Stimulated activated CD4-positive, alpha-beta T cell treated with anti-CD3 and anti-CD28 coated beads, Interleukin-12 subunit alpha, Interleukin-12 subunit beta, amount 100 ng/mL, for 4 hours (primary cell): ENCODE data around the gene TEAD2.
"Not testable (repeated sequence)": the region's sequence is repeated elsewhere in the genome, so short reads cannot be mapped to it uniquely, and the experiment has no call there.

Experiments used
- DNase-seq: peaks from one replicate; pipeline ENCODE4 v3.0.0-alpha.2; 2020

Gene TEAD2

GRCh38 chr19:49328741-49329140 lies 33.5 kb downstream of the TEAD2 start:
- DNase-seq: no peak

- DNase-seq: peak; percentile 37
Measured at GRCh38 chr19:49327878-49328544, 34.2 kb downstream of the TEAD2 start.

GRCh38 chr19:49326165-49326704 lies 36.0 kb downstream of the TEAD2 start:
- no peak for DNase-seq

GRCh38 chr19:49325756-49326155 lies 36.5 kb downstream of the TEAD2 start:
- not testable (repeated sequence) for DNase-seq

- no peak for DNase-seq
Measured at GRCh38 chr19:49324801-49325576, 37.2 kb downstream of the TEAD2 start, which contains the start of gene SLC6A16. SLC6A16 (minus strand) TSS chr19:49325191; CDS start chr19:49311347, 13,844 bp downstream.

GRCh38 chr19:49318296-49318695 lies 43.9 kb downstream of the TEAD2 start:
- no peak for DNase-seq

- DNase-seq: no peak
Measured at GRCh38 chr19:49316284-49316683, 45.9 kb downstream of the TEAD2 start.

- DNase-seq: no peak
Measured at GRCh38 chr19:49315111-49315510, 47.1 kb downstream of the TEAD2 start.

GRCh38 chr19:49309087-49309486 lies 53.1 kb downstream of the TEAD2 start:
- DNase-seq: no peak

GRCh38 chr19:49306734-49307133 lies 55.5 kb downstream of the TEAD2 start:
- not testable (repeated sequence) for DNase-seq

- no peak for DNase-seq
Measured at GRCh38 chr19:49301866-49302252, 60.4 kb downstream of the TEAD2 start.

- peak; percentile 84 for DNase-seq
Measured at GRCh38 chr19:49301165-49301865, 60.9 kb downstream of the TEAD2 start.

- not testable (repeated sequence) for DNase-seq
Measured at GRCh38 chr19:49298653-49299052, 63.6 kb downstream of the TEAD2 start.

GRCh38 chr19:49297403-49297802 lies 64.8 kb downstream of the TEAD2 start:
- DNase-seq: no peak

- no peak for DNase-seq
Measured at GRCh38 chr19:49295208-49295880, 66.9 kb downstream of the TEAD2 start.

- no peak for DNase-seq
Measured at GRCh38 chr19:49294401-49294800, 67.8 kb downstream of the TEAD2 start.
